ENCODE data around the gene CGREF1. TPM values are rescaled to one million over a fixed set of nuclear protein-coding genes. Genes with fewer than 3 reads are reported as not detected.

Gene CGREF1
- total RNA-seq, 4 donors from 2014 or later = 1.1 to 4.2 (median 2.6) TPM

DNA sequence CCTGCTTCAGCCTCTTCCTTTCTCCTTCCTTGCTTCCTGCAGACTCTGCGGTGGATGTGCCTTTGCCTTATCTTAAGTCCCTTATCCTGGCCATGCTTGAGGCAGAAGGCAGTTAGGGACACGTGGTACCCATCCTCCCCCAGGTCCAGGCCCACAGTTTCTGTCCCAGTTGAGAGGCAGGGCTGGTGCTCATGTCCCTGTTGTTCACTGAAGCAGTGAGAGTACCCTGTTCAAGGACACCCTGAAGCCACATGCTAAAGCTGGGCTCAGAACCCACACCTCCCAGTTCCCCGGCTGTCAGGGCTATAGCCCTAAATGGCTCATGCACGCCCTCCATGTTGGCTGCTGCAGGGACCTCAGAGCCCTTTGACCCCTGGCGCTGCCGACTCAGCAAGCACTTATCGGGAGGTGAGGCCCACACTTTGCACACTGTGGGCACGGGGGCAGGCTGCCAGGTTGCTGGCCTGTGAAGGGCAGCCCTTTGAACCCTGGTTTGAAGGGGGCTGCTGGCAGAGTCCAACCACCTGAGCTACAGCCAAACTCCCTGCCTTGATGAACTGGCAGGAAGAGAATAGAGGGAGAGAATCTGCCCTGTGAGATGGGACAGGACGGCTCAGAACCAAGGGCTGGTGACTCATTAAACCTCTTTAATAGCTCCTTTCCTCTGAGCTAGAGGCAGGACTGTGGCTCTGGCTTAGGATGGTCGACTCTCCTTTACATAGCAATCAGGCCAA is 26.1 kb downstream of the CGREF1 start:
- no peak for DNase-seq (ENCODE audit: low spot score in 2 of 2)
- Histone ChIP-seq H3K4me1 (peaks cover 10% of the 10 kb centered on the region), H3K4me3 (no peak overlapping the region), H3K36me3 (no peaks in the 10 kb centered on the region), H3K9me3 (no peaks in the 10 kb centered on the region), H3K27ac (no peak overlapping the region), H3K27me3 (no peaks in the 10 kb centered on the region)
- no peak for TF ChIP-seq EP300 (IDR thresholded peaks at IDR 0.05)
- TF ChIP-seq, protein P1, sequence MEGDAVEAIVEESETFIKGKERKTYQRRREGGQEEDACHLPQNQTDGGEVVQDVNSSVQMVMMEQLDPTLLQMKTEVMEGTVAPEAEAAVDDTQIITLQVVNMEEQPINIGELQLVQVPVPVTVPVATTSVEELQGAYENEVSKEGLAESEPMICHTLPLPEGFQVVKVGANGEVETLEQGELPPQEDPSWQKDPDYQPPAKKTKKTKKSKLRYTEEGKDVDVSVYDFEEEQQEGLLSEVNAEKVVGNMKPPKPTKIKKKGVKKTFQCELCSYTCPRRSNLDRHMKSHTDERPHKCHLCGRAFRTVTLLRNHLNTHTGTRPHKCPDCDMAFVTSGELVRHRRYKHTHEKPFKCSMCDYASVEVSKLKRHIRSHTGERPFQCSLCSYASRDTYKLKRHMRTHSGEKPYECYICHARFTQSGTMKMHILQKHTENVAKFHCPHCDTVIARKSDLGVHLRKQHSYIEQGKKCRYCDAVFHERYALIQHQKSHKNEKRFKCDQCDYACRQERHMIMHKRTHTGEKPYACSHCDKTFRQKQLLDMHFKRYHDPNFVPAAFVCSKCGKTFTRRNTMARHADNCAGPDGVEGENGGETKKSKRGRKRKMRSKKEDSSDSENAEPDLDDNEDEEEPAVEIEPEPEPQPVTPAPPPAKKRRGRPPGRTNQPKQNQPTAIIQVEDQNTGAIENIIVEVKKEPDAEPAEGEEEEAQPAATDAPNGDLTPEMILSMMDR (IDR thresholded peaks at IDR 0.05) = no peak
- TF ChIP-seq POLR2A (IDR thresholded peaks at IDR 0.05) = no peak
- TF ChIP-seq POLR2AphosphoS5 (IDR thresholded peaks at IDR 0.05) = no peak
- WGBS = 77% methylated on average over 9 of the region's 10 CpGs

DNA sequence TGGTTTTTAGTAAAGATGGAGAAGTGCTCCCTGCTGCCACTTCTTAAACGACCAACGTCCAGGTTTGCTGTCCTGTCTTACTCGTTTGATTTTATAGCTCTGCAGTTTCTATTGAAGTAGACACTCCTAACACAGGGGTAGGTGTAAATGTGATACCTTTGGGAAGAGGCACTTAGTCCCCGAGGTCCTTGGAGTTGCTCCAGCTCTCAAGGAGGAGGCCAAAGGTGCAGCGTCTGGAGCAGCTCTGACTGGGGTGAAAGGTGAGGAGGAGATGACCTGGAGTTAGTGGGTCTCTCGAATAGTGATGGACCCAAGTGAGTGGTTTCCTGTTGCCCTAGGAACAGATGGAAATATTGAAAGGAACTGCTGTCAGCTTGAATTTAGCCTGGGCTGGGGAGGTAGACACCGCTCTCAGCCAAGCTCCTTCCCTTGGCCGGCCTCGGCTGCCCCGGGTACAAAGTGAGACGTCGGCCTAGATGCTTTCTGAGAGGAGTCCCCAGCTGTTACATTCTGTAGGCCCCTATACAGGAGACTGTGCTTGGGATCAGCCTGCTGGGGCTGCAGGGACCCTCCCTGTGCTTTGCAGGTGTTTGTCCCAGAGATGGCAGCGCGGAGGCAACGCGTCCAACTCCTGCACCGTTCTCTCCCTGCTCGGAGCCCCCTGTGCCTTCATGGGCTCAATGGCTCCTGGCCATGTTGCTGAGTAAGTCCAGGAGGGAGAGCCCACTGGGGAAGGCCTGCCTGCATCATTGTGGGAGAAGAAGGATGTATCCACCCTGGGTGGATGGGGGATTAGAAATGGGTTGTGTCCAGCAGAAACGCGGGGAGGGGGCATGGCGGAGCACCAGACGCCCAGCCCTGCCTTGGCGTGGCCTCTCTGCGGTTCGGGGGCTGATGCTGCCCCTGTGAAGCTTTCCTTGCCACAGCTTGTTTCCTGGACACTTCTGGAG is 26.9 kb downstream of the CGREF1 start:
- WGBS = 83% methylated on average over 18 of the region's 25 CpGs
- peaks cover 15% of the 10 kb centered on the region for H3K4me1 ChIP-seq
- TF ChIP-seq POLR2AphosphoS5 (IDR thresholded peaks at IDR 0.05) (no peak), EP300 (IDR thresholded peaks at IDR 0.05) (no peak), POLR2A (IDR thresholded peaks at IDR 0.05) (no peak)
- TF ChIP-seq, protein P1 (IDR thresholded peaks at IDR 0.05) = no peak

GRCh38 chr2:27089111-27089954 is 29.6 kb downstream of the CGREF1 start:
- DNase-seq (ENCODE audit: low spot score in 2 of 2) = no peak
- Histone ChIP-seq H3K4me1 (peaks cover 25% of the 10 kb centered on the region), H3K36me3 (no peaks in the 10 kb centered on the region), H3K27ac (no peak overlapping the region), H3K4me3 (no peak overlapping the region), H3K9me3 (no peaks in the 10 kb centered on the region), H3K27me3 (no peaks in the 10 kb centered on the region)
- TF ChIP-seq EP300 (IDR thresholded peaks at IDR 0.05) (no peak), POLR2A (IDR thresholded peaks at IDR 0.05) (no peak), POLR2AphosphoS5 (IDR thresholded peaks at IDR 0.05) (no peak)
- TF ChIP-seq, protein P1 (IDR thresholded peaks at IDR 0.05) = no peak
- 89% methylated on average over 12 of the region's 14 CpGs for WGBS

More for the DNA sequence above, 26.9 kb downstream of the CGREF1 start:
- Histone ChIP-seq H3K4me3 (no peak overlapping the region), H3K27ac (no peak overlapping the region), H3K9me3 (no peaks in the 10 kb centered on the region), H3K36me3 (no peaks in the 10 kb centered on the region), H3K27me3 (no peaks in the 10 kb centered on the region)
- DNase-seq (ENCODE audit: low spot score in 2 of 2) = no peak

DNA sequence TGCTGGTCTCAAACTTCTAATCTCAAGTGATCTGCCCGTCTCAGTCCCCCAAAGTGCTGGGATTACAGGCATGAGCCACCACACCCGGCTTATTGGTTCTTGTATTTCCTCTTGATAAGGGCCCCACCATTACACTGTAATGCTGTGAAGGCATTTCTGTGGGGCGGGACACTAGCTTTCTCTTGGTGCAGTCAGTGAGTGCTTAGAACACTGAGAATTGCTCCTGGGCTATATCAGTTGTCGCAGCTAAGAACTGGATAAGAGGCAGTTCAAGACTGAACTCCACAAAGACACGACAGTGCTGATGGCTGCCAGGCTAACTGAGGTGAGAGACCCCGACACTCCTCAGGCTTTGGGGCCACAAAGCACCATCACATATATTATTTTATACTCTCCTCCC is 30.3 kb downstream of the CGREF1 start:
- no peaks in the 10 kb centered on the region for H3K36me3 ChIP-seq
- H3K4me3 ChIP-seq = no peak overlapping the region
- DNase-seq (ENCODE audit: low spot score in 2 of 2) = no peak
- WGBS = 97% methylated on average over 6 of the region's 6 CpGs
- TF ChIP-seq POLR2A (IDR thresholded peaks at IDR 0.05) = no peak
- H3K9me3 ChIP-seq = no peaks in the 10 kb centered on the region
- no peaks in the 10 kb centered on the region for H3K27me3 ChIP-seq
- H3K4me1 ChIP-seq = peaks cover 31% of the 10 kb centered on the region
- no peak overlapping the region for H3K27ac ChIP-seq

DNA sequence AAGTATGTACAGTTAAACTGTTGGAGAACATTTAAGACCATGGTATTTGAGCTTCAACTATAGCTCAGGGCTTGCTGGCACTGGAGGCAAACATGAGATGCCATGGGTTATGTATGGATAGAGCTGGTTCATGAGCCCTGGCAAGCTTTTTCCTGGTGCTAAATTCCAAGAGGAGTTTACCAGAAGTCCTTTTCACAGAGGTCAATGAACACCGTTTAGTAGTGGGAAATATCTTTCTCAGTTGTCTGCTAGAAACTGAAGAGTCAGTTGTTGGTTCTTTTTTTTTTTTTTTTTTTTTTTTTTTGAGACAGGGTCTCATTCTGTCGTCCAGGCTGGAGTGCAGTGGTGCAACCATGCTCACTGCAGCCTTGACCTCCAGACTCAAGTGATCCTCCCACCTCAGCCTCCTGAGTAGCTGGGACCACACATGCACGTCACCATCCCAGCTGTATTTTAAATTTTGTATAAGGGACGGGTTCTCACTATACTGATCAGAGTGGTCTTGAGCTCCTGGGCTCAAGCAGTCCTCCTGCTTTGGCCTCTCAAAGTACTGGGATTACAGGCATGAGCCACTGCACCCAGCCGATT is 31.0 kb downstream of the CGREF1 start:
- Histone ChIP-seq H3K4me3 (no peak overlapping the region), H3K9me3 (no peaks in the 10 kb centered on the region), H3K27me3 (no peaks in the 10 kb centered on the region), H3K27ac (no peak overlapping the region), H3K36me3 (no peaks in the 10 kb centered on the region), H3K4me1 (peaks cover 34% of the 10 kb centered on the region)
- 87% methylated on average over 5 of the region's 5 CpGs for WGBS
- DNase-seq (ENCODE audit: low spot score in 2 of 2) = no peak
- TF ChIP-seq POLR2A (IDR thresholded peaks at IDR 0.05) (no peak), EP300 (IDR thresholded peaks at IDR 0.05) (no peak), POLR2AphosphoS5 (IDR thresholded peaks at IDR 0.05) (no peak)
- TF ChIP-seq, protein P1 (IDR thresholded peaks at IDR 0.05) = no peak
